Measurements from ENCODE around the gene KCND2. TPM values are rescaled to one million over a fixed set of nuclear protein-coding genes. Genes with fewer than 3 reads are reported as not detected.

The KCND2 gene
- polyA plus RNA-seq, 2 of the 4 experiments (the other 2 are of a cell fraction), result 0.01 TPM; not detected in 1

DNA sequence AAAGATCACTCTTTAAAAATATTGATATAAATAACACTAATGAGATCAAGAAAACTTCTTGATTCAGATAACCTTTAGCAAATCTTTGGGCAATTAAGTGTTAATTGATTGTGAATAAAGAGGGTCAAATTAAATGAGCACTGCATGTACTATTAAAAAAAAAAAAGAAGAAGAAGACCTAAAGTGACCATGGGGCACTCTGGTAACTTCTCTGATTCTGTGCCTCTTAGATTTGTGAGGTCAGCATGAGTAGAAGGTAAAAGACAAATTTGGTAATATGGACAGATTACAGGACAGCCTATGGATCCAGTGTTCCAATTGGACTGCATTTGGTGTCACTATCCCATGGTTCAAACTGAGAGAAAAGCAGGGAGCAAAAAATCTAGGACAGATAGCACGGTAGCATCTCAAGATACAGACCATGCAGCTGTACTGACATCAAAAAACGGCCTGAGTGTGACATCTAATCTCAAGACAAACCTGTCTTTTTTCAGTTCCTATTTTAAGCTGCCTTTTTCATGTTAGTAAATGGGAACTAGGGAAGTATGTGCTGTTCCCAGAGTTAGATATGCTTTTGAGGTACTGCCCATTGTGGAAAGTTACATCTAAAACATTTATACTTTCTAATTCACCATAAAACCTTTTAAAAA lies 128.0 kb downstream of the KCND2 start:
- CTCF ChIA-PET, result no interaction called here
- no peak for FAIRE-seq
- no peaks in the 10 kb centered on the region for H3K4me1 ChIP-seq

GRCh38 chr7:120402079-120402767 lies 129.2 kb downstream of the KCND2 start:
- H3K4me3 ChIP-seq, result no peak overlapping the region
- CTCF ChIA-PET, result interaction anchor here (0.6 kb wide), 1 partner anchor 89 kb away, joined by 4 read pairs; no protein-coding TSS in a partner anchor
- WGBS (ENCODE audit: missing lambda C conversion rate), result 10% methylated on average over 4 of the region's 4 CpGs
- no peaks in the 10 kb centered on the region for H3K9me3 ChIP-seq
- FAIRE-seq, result no peak
- H3K27ac ChIP-seq, result no peak overlapping the region
- DNase-seq (ENCODE audit: low read depth in 1 of 2, low spot score in 1 of 2), result no peak
- POLR2A ChIA-PET, result no interaction called here
- TF ChIP-seq CHD2 (IDR thresholded peaks at IDR 0.05; ENCODE audit: low read length, partially characterized antibody), result no peak
- no peak for TF ChIP-seq JUN (IDR thresholded peaks at IDR 0.05)
- no peak for TF ChIP-seq ZC3H11A (IDR thresholded peaks at IDR 0.05)
- no peak for TF ChIP-seq MAFK (IDR thresholded peaks at IDR 0.05; ENCODE audit: partially characterized antibody)
- no peak for TF ChIP-seq RNF2 (IDR thresholded peaks at IDR 0.05; ENCODE audit: borderline replicate concordance, low read depth)
- no peak for TF ChIP-seq JUNB (IDR thresholded peaks at IDR 0.05)
- TF ChIP-seq PBX3 (IDR thresholded peaks at IDR 0.05), result no peak
- TF ChIP-seq NR3C1 (IDR thresholded peaks at IDR 0.05), result no peak
- TF ChIP-seq ESRRA (IDR thresholded peaks at IDR 0.05; ENCODE audit: borderline replicate concordance, low read length), result no peak
- TF ChIP-seq FOSB (CRISPR knock-in tag; IDR thresholded peaks at IDR 0.05), result no peak
- no peaks in the 10 kb centered on the region for H3K4me1 ChIP-seq
- no peak overlapping the region for H3K4me2 ChIP-seq
- ATAC-seq, result no peak

More for the DNA sequence above, 128.0 kb downstream of the KCND2 start:
- TF ChIP-seq GATA3 (IDR thresholded peaks at IDR 0.05; ENCODE audit: borderline replicate concordance) (no peak), MAZ (IDR thresholded peaks at IDR 0.05; ENCODE audit: borderline replicate concordance, low read depth, low read length) (no peak), TFCP2L1 (CRISPR knock-in tag; IDR thresholded peaks at IDR 0.05) (no peak), HEYL (CRISPR knock-in tag; IDR thresholded peaks at IDR 0.05) (no peak), POLR2A (IDR thresholded peaks at IDR 0.05; ENCODE audit: low read length) (no peak), CTCF (IDR thresholded peaks at IDR 0.05) (no peak), JUN (IDR thresholded peaks at IDR 0.05) (no peak), HDAC2 (IDR thresholded peaks at IDR 0.05) (no peak), RCOR1 (IDR thresholded peaks at IDR 0.05; ENCODE audit: low read depth, low read length) (no peak), ZSCAN20 (CRISPR knock-in tag; IDR thresholded peaks at IDR 0.05) (no peak), NFE2L2 (conservative IDR thresholded peaks at IDR 0.05; ENCODE audit: low read length) (no peak), CHD2 (IDR thresholded peaks at IDR 0.05; ENCODE audit: low read length, partially characterized antibody) (no peak), TP53 (CRISPR knock-in tag; IDR thresholded peaks at IDR 0.05) (no peak), NPAS2 (CRISPR knock-in tag; IDR thresholded peaks at IDR 0.05; ENCODE audit: borderline replicate concordance) (no peak)
- TF ChIP-seq, protein P1, sequence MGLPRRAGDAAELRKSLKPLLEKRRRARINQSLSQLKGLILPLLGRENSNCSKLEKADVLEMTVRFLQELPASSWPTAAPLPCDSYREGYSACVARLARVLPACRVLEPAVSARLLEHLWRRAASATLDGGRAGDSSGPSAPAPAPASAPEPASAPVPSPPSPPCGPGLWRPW (IDR thresholded peaks at IDR 0.05), result no peak
- TF ChIP-seq, protein P2, sequence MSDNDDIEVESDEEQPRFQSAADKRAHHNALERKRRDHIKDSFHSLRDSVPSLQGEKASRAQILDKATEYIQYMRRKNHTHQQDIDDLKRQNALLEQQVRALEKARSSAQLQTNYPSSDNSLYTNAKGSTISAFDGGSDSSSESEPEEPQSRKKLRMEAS (IDR thresholded peaks at IDR 0.05), result no peak
- TF ChIP-seq, protein P3, sequence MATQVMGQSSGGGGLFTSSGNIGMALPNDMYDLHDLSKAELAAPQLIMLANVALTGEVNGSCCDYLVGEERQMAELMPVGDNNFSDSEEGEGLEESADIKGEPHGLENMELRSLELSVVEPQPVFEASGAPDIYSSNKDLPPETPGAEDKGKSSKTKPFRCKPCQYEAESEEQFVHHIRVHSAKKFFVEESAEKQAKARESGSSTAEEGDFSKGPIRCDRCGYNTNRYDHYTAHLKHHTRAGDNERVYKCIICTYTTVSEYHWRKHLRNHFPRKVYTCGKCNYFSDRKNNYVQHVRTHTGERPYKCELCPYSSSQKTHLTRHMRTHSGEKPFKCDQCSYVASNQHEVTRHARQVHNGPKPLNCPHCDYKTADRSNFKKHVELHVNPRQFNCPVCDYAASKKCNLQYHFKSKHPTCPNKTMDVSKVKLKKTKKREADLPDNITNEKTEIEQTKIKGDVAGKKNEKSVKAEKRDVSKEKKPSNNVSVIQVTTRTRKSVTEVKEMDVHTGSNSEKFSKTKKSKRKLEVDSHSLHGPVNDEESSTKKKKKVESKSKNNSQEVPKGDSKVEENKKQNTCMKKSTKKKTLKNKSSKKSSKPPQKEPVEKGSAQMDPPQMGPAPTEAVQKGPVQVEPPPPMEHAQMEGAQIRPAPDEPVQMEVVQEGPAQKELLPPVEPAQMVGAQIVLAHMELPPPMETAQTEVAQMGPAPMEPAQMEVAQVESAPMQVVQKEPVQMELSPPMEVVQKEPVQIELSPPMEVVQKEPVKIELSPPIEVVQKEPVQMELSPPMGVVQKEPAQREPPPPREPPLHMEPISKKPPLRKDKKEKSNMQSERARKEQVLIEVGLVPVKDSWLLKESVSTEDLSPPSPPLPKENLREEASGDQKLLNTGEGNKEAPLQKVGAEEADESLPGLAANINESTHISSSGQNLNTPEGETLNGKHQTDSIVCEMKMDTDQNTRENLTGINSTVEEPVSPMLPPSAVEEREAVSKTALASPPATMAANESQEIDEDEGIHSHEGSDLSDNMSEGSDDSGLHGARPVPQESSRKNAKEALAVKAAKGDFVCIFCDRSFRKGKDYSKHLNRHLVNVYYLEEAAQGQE (IDR thresholded peaks at IDR 0.05), result no peak
- POLR2A ChIA-PET, result no interaction called here
- 6% methylated on average over 2 of the region's 2 CpGs for WGBS (ENCODE audit: missing lambda C conversion rate)
- Histone ChIP-seq H3K27ac (no peak overlapping the region), H3K4me2 (no peak overlapping the region), H3K4me3 (no peak overlapping the region), H3K9me3 (no peaks in the 10 kb centered on the region)
- ATAC-seq, result no peak
- DNase-seq (ENCODE audit: low read depth in 1 of 2, low spot score in 1 of 2), result no peak
